Measurements from ENCODE around the gene SGMS1. TPM values are rescaled to one million over a fixed set of nuclear protein-coding genes. Genes with fewer than 3 reads are reported as not detected.
"Not testable (repeated sequence)": the region's sequence is repeated elsewhere in the genome, so short reads cannot be mapped to it uniquely, and the experiment has no call there.

The SGMS1 gene
- total RNA-seq, 1 donor: 30.2 TPM

DNA sequence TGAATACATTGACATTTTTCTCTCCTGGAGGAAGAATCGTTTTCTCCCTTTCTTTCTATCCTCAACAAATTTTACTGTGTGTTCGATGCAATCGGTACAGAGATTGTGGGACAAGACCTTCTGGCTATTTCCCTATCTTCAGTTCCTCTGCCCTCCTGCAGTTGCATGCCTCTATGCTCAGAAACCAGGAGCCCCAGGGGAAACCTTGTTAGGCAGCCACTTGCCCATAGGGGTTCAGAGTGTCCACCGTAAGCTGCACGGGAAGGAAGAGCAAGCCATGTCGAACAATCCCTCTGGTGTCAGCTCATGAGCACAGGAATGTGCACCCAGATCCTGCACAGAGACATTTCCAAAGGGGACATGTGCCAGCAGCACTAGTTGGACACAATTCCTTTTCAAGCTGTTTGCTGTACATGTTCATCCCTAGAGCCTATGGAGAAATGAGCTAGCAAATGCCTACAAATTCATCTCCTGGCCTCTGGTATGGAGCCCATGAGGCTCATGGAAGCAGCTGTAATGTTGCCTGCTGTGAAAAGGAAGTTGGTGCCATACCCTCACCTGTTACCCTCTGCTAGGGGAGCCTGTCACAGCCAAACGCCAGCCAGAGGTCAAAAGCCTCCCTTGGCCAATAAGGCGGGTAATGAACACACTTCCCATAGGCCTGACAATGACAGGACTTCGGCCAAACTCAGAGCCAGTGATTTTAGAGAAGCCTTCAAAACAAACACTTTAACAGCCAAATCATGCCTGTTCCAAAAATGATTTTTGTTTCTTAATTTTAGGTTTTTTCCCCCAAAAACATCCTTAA is 336.6 kb downstream of the SGMS1 start:
- no peak for DNase-seq (ENCODE audit: low read depth in 2 of 3, low spot score in 2 of 3)

DNA sequence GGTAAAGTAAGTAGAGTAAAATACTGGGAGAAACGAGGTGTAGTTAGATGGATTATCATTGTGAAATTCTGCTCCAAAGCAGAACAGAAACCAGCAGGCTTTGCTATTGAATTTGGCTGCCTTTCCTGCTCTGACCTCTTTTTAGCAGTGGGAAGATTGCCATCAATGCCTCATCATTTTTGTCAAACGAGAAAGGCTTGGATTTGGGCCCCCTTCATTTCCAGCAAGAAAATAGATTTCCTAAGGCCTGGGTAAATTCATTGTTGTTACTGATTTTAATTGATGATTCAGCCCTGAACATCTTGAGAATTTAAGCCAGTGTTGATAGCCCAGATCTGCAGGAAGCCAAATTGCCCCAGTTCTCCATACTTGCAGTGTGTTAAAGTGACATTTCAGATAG is 337.2 kb downstream of the SGMS1 start:
- DNase-seq (ENCODE audit: low read depth in 2 of 3, low spot score in 2 of 3): no peak

DNA sequence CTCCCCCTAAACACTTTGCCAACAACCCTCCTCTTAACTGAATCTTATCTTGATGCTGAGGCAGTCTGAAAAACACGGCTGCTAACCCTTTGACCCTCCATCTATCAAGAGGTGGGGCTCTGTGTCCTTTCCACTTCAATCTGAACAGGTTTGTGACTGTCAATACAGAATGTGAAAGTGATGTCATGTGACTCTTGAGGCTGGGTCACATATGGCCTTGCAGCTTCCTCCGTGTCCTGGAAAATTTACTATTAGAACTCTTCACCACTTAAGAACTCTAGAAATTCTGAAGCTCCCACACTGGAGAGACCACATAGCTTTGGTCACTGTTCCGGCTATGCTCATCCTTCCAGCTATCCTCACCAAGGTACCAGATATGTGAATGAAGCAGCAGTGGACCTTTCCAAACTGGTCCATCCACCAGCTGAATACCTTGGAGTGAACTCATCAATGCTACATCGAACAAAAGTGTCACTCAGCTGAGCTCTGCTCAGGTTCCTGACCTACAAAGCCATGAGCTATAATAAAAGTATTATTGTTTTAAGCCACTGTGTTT is 341.7 kb downstream of the SGMS1 start:
- no peak for DNase-seq (ENCODE audit: low read depth in 2 of 3, low spot score in 2 of 3)

DNA sequence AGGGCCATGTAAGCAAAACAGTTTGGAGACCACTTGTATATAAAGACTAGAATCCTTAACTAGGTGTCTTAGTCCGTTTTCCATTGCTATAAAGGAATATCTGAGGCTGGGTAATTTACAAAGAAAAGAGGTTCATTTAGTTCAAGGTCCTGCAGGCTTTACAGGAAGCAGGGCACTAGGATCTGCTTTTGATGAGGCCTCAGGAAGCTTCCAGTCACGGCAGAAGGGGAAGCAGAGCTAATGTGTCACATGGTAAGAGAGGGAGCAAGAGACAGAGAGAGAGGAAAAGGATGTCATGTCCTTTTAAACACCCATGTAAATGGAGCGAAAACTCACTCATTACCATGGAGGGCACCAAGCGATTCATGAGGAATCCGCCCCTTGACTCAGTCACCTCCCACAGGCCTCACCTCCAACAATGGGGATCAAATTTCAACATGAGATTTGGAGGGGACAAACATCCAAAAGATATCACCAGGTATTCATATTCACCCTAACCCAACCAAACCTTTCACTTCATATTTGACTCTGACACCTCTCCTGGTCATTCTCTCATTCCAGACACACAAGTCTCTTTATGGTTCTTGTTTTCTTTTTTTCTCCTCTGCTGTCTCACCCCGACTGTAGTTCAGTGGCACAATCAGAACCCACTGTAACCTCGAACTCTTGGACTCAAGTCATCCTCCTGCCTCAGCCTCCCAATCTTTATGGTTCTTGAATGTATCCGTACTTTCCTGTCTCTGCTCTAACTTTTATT is 342.4 kb downstream of the SGMS1 start:
- DNase-seq (ENCODE audit: low read depth in 2 of 3, low spot score in 2 of 3): no peak

DNA sequence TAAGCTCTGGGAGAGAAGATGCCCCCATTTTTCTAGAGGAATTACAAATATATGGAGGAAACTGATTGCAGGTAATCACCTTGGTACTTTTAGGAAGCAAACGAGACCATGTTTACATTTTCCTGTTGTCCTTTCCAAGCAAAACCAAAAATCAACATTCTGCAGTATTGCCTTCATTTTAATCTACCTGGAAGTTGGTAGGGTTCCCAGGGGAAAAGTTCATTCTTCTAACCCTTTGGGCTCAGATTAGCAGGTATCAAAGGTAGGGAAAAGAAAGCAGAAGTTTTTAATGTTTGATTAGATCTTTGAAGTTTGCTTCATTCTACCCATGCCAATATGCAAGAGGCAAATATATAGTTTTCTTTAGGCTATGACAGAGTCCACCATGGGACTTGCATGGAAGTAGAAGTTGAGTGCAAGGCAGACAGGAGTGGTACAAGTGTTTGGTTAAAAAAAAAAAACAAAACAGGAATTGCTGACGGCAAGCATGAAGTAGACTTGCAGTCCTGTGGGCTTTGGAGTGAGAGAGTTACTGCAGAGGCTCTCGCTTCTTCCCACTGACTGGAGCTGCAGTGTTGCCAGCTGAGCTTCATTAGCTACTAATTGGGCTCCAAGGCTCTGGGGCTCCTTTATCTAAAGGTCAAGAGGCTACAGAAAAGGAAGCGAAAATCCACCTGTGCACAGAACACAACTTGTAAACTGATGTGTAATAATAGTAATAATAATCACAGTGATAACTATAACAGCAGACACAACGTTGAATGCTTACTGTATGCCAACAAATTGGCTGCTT is 343.5 kb downstream of the SGMS1 start:
- DNase-seq (ENCODE audit: low read depth in 2 of 3, low spot score in 2 of 3): no peak

DNA sequence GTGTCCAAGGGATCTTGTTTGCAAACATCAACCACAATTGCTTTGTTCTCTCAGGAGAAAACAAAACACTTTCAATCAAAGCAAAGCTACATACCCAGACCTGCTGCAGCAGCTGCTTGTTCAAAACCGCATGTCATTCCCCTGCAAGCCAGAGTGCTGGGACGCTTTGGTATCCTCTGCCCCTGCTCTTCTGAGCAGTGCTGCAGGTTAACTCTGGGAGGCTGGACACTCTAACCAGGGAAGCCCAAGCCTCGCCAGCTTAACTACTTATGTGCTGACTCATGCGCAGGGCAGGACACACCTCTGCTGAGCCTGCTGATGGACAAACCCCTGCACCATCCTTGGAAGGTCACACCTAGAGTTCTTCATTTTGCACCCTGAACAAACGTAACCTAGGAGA is 344.3 kb downstream of the SGMS1 start:
- no peak for DNase-seq (ENCODE audit: low read depth in 2 of 3, low spot score in 2 of 3)

DNA sequence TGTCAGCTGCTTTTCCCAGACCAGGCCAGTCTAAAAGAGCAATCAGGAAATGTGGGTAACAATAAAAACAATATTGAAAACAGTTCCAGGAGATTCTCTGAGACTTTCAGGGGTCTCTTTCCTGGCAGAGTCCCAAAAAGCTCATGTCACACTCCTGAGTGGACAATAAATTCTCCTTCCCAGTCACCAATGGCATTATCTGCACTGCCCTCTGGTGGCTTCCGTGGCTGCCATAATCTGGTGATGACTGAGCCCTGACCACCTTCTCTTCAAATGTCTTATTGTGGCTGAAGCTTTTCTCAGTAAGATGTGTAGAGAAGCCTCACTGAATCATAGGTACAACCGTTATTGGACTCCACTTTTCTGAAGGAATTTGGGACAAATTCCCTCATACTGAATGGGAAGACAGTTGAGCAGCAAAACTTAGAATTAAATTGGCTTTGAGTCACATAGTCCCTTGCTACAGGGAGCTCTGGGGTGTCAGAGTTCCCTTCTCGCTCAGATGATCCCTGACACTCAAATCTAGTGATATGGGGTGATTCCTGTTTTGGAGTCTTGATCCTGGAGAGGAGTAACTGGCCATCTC is 348.0 kb downstream of the SGMS1 start:
- peak in 2 of 3 donors; percentile 13 to 56 for DNase-seq (ENCODE audit: low read depth in 2 of 3, low spot score in 2 of 3)

DNA sequence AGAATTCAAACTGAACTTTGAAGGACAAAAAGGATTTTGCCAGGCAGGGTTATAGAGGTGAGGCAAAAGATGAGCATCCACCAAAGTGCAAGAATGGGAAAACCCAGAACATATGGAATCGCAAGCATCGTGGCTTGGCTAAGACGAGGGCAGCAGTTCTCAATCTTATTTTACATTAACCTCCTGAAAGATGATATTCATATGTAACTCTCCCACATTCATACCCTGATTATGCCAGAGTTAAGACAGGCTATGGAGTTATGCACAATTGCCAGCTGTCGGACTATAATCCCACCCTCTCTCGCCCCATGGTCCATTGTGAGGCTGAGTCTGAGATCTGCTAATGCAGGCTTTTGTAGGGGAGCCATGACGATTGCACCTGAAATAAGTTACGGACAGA is 351.2 kb downstream of the SGMS1 start:
- DNase-seq (ENCODE audit: low read depth in 2 of 3, low spot score in 2 of 3): no peak

DNA sequence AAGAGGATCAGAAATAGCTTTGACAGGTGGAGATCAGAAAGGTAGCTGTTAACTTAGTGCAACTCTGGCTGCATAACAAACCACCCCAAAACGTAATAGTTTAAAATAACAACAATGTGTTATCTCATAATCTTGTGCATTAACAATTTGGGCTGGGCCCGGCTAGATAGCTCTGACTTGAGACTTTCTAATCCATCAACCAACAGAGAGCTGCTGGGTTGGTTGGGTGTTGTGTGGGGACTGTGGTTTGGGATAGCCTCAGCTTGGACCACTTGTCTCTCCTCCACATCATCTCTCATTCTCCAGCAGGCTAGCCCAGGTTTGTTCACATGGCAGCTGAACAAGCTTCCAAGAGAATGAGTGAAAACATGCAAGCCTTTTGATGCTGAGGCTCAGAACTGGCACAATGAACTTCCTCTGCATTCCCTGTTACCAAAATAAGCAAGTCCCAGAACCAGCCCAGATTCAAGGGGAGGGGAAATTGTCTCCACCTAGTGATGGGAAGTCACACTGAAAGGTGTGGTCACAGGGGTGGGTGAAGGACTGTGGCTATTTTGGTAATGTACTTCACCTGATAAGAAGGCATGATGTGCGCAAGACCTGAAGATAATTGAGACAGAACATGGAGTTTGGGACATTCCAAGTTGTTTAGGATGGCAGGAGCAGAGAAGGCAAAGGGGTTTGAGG is 352.0 kb downstream of the SGMS1 start:
- no peak for DNase-seq (ENCODE audit: low read depth in 2 of 3, low spot score in 2 of 3)

DNA sequence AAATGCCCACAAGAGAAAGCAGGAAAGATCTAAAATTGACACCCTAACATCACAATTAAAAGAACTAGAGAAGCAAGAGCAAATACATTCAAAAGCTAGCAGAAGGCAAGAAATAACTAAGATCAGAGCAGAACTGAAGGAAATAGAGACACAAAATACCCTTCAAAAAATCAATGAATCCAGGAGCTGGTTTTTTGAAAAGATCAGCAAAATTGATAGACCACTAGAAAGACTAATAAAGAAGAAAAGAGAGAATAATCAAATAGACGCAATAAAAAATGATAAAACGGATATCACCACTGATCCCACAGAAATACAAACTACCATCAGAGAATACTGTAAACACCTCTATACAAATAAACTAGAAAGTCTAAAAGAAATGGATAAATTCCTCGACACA is 355.9 kb downstream of the SGMS1 start:
- DNase-seq (ENCODE audit: low read depth in 2 of 3, low spot score in 2 of 3): not testable (repeated sequence)

DNA sequence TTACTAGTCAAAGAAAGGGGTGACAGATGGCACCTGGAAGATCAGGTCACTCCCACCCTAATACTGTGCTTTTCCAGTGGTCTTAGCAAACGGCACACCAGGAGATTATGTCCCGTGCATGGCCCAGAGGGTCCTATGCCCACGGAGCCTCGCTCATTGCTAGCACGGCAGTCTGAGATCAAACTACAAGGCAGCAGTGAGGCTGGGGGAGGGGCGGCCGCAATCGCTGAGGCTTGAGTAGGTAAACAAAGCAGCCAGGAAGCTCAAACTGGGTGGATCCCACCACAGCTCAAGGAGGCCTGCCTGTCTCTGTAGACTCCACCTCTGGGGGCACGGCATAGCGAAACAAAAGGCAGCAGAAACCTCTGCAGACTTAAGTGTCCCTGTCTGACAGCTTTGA is 361.1 kb downstream of the SGMS1 start:
- DNase-seq (ENCODE audit: low read depth in 2 of 3, low spot score in 2 of 3): not testable (repeated sequence)

DNA sequence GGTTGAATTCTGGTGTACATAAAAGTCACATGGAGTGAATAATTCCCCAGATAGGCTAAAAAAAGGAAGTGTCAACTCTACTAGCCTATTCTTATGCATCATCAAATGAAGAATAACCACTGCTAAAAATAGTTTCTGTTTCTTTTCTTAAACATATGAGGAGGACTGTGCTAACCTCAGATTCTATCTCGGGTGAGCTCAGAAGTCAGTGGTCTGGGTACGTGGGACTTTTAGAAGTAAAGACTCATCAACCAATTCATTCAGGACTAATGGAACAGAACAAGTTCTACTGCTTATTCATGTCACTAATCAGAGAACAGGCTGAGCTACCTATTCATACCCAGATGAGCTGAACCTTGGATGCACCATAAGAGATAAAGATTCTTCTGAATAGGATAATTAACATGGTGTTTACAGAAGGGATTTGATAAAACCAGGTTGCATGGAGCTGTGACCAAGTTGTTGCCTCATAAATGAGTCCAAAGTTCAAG is 362.9 kb downstream of the SGMS1 start:
- DNase-seq (ENCODE audit: low read depth in 2 of 3, low spot score in 2 of 3): peak in 2 of 3 donors; percentile 42 to 81

Small RNA genes lying within 50 kb of the gene (small RNA-seq; reads per million reads assigned to genes)
- not detected for gene RNU7-107P

Other genes starting within 250 kb of the SGMS1 start
- gene ASAH2B, start 116.0 kb upstream of the SGMS1 start, total RNA-seq: 0.54 TPM

Measured in hematopoietic multipotent progenitor cell (in vitro differentiated cells).